HAP-1 (cell line): ENCODE data around the gene MTCL1.

Experiments
- DNase-seq, 2 experiments: peaks; one replicate each; pipeline ENCODE4 v3.0.0-alpha.2; 2016 to 2020; ENCODE audit warnings: low spot score in 2 of 2
- H3K27me3 ChIP-seq: fragments of 250-450 bp; sonication (Bioruptor Pico); 2 replicates; pipeline ENCODE4 v1.5.1; 2020; ENCODE audit warnings: low read depth, mild to moderate bottlenecking, moderate library complexity
- H3K36me3 ChIP-seq: fragments of 250-450 bp; sonication (Bioruptor Pico); replicated peaks from 2 replicates; pipeline ENCODE4 v1.5.1; 2020; ENCODE audit warnings: mild to moderate bottlenecking
- H3K4me1 ChIP-seq: fragments of 250-450 bp; sonication (Bioruptor Pico); 2 replicates; pipeline ENCODE4 v1.5.1; 2020; ENCODE audit warnings: mild to moderate bottlenecking
- H3K4me3 ChIP-seq: fragments of 250-450 bp; sonication (Bioruptor Pico); 2 replicates; pipeline ENCODE4 v1.5.1; 2020; ENCODE audit warnings: mild to moderate bottlenecking, moderate library complexity
- H3K9me3 ChIP-seq: fragments of 250-450 bp; sonication (Bioruptor Pico); 2 replicates; pipeline ENCODE4 v1.5.1; 2020; ENCODE audit warnings: mild to moderate bottlenecking, moderate library complexity
- in situ Hi-C: fragments of 300-500 bp; cut with MboI; formaldehyde crosslinking; loops from 3 replicates; pipeline ENCODE4 v1.14.3; 2020; ENCODE audit warnings: low sequenced_read_pairs, inconsistent platforms, mixed read lengths

The MTCL1 gene

DNA sequence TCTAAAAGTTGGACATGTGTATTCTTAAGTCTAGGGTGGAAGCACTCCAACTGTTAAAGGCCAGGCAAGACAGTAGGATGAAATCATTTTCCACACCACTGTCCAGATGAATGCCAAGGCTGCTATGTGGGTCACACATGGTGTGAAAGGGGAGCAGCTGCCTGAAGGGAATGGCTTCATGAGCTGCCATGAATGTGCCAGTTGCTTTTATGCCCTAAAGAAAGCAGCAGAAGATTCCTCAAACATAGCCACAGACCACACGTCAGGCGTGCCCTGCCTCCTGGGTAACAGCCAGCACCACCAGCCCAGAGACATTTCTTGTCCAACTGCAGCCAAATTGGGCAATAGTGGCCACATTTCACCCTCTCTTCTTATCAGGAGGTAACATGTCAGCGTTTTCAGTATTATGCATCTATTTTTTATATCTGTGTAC lies 130.2 kb downstream of the MTCL1 start:
- in situ Hi-C loops = no loop called here
- H3K36me3 ChIP-seq = no peaks in the 10 kb centered on the region
- H3K4me1 ChIP-seq = no peaks in the 10 kb centered on the region
- no peak for DNase-seq
- H3K9me3 ChIP-seq = peaks cover 3% of the 10 kb centered on the region; the same call in 1 of the 2 replicates
- no peaks in the 10 kb centered on the region for H3K27me3 ChIP-seq
- H3K4me3 ChIP-seq = no peak overlapping the region

DNA sequence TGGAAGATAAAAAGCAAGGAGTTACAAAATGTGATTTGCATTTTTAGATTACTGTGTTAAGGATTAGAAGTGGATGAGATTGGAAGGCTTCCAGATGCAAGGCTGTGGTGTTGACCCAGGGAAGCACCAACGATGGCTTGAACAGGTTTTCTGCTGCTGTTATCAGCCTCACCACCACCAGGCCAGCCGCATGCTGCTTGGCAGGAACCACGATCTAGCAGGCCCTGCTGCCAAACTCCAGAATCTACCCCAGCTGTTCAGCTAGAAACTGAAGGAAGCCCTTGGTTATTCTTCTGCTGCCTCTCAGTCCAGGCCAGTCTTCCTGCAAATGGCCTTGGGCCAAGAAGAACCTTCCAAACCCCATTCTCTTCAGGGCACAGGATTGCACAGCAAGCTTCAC lies 133.9 kb downstream of the MTCL1 start:
- no peak for DNase-seq

DNA sequence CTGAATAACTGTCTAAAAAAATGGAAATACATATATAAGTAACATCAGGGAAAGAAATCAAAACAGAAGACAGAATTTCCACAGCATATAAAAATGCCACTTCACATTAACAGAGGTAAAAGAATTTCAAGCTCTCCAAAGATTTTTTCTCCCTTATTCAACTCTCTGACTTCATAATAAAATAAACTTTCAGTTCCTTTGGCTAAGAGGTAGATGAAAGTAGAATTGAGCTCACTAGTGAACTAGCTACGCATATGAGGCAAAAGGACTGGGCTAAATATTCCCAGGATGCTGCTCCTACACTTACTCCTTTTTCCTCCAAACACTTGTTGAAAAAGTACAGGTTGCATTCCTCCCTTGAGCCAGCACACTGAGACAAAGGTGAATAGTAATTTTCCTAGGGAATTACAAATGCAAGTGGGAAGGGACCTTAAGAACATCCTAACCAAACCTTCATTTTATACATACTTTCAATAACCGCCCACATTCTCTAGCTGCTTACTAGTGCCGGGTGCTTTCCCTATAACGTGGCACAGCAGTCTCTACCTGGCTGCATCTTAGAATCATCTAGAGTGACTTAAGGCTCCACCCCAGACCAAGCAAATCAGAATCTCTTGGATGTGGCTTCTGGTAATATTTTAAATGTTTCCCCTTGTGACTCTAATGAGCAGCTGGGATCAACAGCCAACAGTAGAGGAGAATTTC lies 136.6 kb downstream of the MTCL1 start:
- Histone ChIP-seq H3K4me1 (no peaks in the 10 kb centered on the region), H3K36me3 (no peaks in the 10 kb centered on the region), H3K4me3 (no peak overlapping the region), H3K27me3 (no peaks in the 10 kb centered on the region), H3K9me3 (no peaks in the 10 kb centered on the region; the same call in 1 of the 2 replicates)
- in situ Hi-C loops = no loop called here
- no peak for DNase-seq

More for the DNA sequence above, 133.9 kb downstream of the MTCL1 start:
- in situ Hi-C loops = no loop called here
- Histone ChIP-seq H3K27me3 (no peaks in the 10 kb centered on the region), H3K9me3 (peaks cover 3% of the 10 kb centered on the region; the same call in 1 of the 2 replicates), H3K36me3 (no peaks in the 10 kb centered on the region), H3K4me3 (no peak overlapping the region), H3K4me1 (no peaks in the 10 kb centered on the region)

DNA sequence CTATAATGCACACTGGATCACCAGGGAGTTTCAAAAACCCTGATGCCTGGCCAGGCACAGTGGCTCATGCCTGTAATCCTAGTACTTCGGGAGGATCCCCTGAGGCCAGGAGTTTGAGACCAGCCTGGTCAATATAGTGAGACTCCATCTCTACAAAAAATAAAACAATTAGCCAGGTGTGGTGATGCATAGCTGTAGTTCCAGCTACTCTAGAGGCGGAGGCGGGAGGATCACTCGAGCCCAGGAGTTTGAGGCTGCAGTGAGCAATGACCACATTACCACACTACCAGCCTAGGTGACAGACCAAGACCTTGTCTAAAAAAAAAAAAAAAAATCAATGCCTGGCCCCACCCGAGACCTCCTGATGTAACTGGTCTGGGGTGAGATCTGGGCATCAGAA lies 137.2 kb downstream of the MTCL1 start:
- no peaks in the 10 kb centered on the region for H3K36me3 ChIP-seq
- no peaks in the 10 kb centered on the region for H3K27me3 ChIP-seq
- DNase-seq = no peak
- in situ Hi-C loops = no loop called here
- no peaks in the 10 kb centered on the region for H3K9me3 ChIP-seq
- H3K4me3 ChIP-seq = no peak overlapping the region
- H3K4me1 ChIP-seq = no peaks in the 10 kb centered on the region

DNA sequence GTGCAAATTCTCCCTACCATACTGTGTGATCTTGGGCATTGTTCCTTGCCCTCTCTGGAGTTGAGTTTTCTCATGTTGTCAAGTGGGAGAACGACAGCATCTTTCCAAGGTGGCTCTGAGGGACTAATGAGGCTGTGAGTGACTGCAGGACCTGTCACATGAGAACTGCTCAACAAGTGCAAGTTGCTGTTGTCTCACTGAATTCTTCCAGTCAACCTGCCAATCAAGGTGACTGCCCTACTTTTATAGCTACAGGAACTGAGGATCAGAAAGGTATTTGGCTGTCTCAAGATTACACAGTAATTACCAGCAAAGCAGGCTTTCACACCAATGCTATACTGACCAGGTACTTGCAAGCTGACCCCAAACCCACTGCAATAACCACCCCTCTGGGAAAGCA lies 137.6 kb downstream of the MTCL1 start:
- no peaks in the 10 kb centered on the region for H3K4me1 ChIP-seq
- DNase-seq = no peak
- no peaks in the 10 kb centered on the region for H3K27me3 ChIP-seq

DNA sequence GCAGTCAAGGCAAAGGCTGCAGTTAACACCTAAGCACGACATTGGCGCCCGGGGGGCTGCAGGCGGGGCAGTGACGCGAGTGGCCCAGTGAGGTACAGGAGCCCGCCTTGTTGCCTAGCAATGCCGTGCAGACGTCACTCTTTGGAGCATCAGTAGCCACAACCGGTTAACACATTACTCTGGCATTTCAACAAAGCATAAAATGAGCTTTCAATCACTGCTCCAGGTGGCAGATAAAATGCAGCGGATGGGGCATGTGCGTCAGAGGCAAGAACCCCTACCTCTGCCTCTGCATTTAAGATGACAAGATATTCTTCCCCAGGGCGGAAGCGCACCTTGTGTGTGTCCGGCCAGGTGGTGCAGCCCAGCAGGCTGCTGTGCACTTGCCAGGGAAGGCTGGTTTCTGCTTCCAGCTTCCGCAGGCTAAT lies 139.4 kb downstream of the MTCL1 start:
- in situ Hi-C loops = no loop called here
- Histone ChIP-seq H3K36me3 (no peaks in the 10 kb centered on the region), H3K4me3 (no peak overlapping the region), H3K9me3 (no peaks in the 10 kb centered on the region), H3K4me1 (no peaks in the 10 kb centered on the region), H3K27me3 (no peaks in the 10 kb centered on the region)
- DNase-seq = no peak

More for the DNA sequence above, 137.6 kb downstream of the MTCL1 start:
- Histone ChIP-seq H3K9me3 (no peaks in the 10 kb centered on the region), H3K4me3 (no peak overlapping the region), H3K36me3 (no peaks in the 10 kb centered on the region)
- in situ Hi-C loops = no loop called here

DNA sequence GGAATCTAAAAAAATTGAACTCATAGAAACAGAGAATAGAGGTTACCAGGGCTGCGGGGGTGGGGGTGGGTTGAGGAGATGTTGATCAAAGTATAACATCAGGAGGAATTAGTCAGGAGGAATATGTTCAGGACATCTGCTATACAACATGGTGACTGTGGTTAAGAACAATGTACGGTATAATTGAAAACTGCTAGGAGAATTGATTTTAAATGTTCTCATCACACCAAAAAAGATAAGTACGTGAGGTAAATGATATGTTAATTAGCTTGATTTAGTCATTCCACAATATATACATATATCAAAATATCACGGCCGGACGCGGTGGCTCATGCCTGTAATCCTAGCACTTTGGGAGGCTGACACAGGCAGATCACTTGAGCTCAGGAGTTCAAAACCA lies 140.2 kb downstream of the MTCL1 start:
- Histone ChIP-seq H3K4me1 (no peaks in the 10 kb centered on the region), H3K27me3 (no peaks in the 10 kb centered on the region), H3K9me3 (no peaks in the 10 kb centered on the region), H3K36me3 (no peaks in the 10 kb centered on the region), H3K4me3 (no peak overlapping the region)
- DNase-seq = no peak
- in situ Hi-C loops = no loop called here

DNA sequence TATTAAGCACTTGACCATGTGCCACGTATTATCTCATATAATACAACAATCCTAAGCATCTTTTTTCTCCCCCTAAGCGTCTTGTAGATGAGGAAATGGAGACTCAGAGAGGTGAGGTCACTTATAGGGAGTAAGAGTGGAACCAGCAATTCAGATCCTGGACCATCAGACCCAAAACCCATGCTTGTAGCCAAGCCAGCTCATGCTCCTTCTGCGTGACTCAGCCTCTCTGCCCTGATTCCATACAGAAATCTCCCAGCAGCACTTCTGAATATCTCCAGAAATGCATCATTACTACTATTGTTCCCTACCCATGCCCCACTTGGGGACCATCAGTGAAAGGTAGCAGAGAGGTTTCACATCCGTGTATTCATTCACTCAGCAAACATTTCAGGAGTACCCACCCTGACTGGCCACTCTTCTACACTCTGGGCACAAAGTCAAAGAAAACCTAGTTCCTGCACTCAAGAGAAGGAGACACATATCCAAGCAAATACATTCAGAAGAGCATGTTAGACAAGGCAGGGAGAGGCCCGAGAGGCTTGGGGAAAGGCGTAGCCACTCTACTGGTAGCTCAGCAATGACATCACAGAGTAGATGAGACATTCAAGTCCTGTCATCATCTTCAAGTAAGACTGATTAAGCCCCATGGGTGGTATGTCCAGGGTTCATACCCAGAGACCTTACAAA lies 141.9 kb downstream of the MTCL1 start:
- in situ Hi-C loops = no loop called here
- no peaks in the 10 kb centered on the region; the same call in 1 of the 2 replicates for H3K27me3 ChIP-seq
- H3K4me3 ChIP-seq = no peak overlapping the region
- H3K36me3 ChIP-seq = no peaks in the 10 kb centered on the region
- H3K4me1 ChIP-seq = no peaks in the 10 kb centered on the region
- H3K9me3 ChIP-seq = no peaks in the 10 kb centered on the region
- DNase-seq = no peak

DNA sequence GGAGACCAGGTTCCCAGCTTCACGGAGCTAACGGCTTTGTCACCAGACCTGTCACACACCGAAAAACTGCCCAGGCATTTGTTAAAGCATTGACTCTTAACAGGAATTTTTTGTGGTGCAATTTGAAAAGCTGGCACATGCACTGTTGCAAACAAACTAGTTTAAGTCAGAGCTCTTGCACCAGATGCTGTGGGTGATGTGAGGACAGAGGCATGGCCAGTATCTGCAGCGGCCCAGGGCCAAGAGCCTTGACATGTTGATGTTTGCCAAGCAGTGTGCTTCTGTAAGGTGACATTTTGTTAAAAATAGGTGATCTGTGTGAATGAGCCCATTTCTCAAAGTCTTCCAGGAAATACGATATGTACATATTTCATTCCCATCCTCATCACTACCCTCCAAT lies 142.5 kb downstream of the MTCL1 start:
- no peaks in the 10 kb centered on the region for H3K36me3 ChIP-seq
- no peaks in the 10 kb centered on the region; the same call in 1 of the 2 replicates for H3K27me3 ChIP-seq
- no peak overlapping the region for H3K4me3 ChIP-seq
- H3K9me3 ChIP-seq = no peaks in the 10 kb centered on the region
- DNase-seq = no peak
- H3K4me1 ChIP-seq = no peaks in the 10 kb centered on the region
- in situ Hi-C loops = no loop called here

DNA sequence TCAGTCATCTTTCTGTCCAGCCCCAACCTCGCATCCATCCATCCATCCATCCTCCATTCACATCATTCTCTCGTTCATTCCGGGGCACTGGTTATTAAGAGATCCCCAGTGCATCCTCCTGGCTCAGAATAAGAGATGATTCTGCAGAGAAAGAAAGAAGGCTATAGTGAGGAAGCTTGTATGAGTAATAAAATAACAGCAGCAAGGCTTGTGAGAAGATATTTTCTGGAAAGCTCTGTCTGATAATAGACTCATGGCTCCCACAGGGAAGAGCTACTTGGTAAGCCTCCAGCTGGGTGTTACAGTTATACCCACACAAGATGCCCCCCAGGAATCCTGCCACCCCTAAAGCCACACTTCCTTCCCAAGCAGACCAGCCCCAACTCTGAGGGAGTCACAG lies 143.2 kb downstream of the MTCL1 start:
- no peaks in the 10 kb centered on the region for H3K4me1 ChIP-seq
- H3K27me3 ChIP-seq = no peaks in the 10 kb centered on the region; the same call in 1 of the 2 replicates
- H3K36me3 ChIP-seq = no peaks in the 10 kb centered on the region
- in situ Hi-C loops = no loop called here
- no peak overlapping the region for H3K4me3 ChIP-seq
- H3K9me3 ChIP-seq = no peaks in the 10 kb centered on the region
- DNase-seq = no peak

DNA sequence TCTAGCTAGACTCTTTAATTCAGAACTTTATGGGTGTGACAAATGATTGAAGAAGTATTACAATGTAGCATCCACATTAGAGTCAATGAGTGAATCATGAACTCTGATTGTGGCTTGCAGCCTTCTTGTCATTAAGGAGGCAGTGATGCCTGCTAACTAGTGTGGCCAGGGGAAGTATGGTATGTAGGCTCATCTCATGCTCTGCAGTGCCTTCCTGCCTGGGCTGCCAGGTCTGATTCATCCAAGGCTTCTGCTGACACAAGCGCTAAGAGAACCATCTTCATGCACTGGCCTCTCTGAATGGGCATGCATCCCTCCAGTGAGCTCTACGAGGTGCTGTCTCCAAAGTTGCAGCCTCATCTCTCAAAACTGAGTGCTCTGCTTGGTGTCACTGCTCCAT lies 144.3 kb downstream of the MTCL1 start:
- no peaks in the 10 kb centered on the region for H3K4me1 ChIP-seq
- no peaks in the 10 kb centered on the region for H3K36me3 ChIP-seq
- in situ Hi-C loops = no loop called here
- no peaks in the 10 kb centered on the region; the same call in 1 of the 2 replicates for H3K27me3 ChIP-seq
- no peaks in the 10 kb centered on the region for H3K9me3 ChIP-seq
- no peak overlapping the region for H3K4me3 ChIP-seq
- no peak for DNase-seq

DNA sequence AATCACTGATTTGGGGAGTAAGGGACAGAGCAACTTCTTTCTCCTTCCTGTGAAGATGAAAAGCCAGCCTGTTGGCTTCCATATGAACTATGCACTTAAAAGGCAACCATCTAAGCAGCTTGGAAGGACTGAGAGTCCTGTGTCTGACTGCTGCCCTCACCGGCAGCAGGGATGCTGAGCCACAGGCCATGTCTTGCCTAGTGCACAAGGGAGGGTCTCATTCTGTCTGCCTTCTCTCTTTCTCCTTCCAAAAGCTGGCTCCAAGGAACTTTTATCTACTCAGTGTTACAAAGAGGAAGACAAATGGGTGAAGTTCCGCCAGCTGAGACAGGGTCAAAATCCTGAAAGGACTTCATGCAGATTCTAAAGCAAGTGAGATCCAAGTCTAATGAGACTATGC lies 146.3 kb downstream of the MTCL1 start:
- Histone ChIP-seq H3K4me1 (no peaks in the 10 kb centered on the region), H3K4me3 (no peak overlapping the region), H3K9me3 (no peaks in the 10 kb centered on the region), H3K27me3 (no peaks in the 10 kb centered on the region; the same call in 1 of the 2 replicates), H3K36me3 (no peaks in the 10 kb centered on the region)
- in situ Hi-C loops = no loop called here
- DNase-seq = no peak

DNA sequence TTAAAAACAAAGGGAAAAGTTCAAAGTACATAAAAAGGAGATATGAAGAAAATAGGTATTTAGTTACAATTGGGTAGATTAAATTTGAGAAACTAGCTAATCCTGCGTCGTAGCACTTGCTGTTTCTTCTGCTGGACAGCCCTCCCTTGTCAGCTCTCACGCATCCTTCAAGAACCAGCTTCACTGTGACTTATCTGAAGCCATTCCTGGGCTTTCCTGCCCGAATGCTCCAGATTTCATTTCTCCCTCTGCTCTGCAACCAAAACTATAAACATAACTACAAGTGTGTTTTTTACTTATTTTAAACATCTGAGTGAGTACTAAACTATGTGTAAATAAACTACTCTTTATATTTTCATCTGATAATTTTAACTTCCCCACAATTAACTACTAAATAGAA lies 149.2 kb downstream of the MTCL1 start:
- no peaks in the 10 kb centered on the region for H3K36me3 ChIP-seq
- H3K4me1 ChIP-seq = no peaks in the 10 kb centered on the region
- DNase-seq = no peak
- H3K4me3 ChIP-seq = no peak overlapping the region
- H3K9me3 ChIP-seq = no peaks in the 10 kb centered on the region
- H3K27me3 ChIP-seq = no peaks in the 10 kb centered on the region; the same call in 1 of the 2 replicates
- in situ Hi-C loops = no loop called here

DNA sequence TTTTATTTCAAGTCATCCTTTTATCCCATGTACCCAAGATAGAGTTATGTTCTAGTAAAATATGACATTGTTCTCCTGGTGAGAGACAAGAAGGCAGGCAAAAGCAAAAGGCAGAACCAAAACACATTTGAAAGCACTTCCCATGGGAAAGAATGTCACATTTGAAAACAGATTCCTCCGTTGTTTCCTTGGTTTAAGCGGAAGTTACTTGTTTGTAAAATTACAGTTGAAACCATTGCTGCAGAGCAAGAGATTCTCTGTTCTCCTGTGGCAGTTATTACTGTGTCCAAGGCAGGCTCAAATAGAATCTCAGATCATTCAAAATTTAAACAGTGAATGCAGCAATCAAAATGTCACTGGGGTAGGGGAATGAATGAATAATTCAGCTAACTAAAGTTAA lies 149.6 kb downstream of the MTCL1 start:
- H3K9me3 ChIP-seq = no peaks in the 10 kb centered on the region
- H3K36me3 ChIP-seq = no peaks in the 10 kb centered on the region
- no peaks in the 10 kb centered on the region for H3K4me1 ChIP-seq
- DNase-seq = no peak
- H3K4me3 ChIP-seq = no peak overlapping the region
- no peaks in the 10 kb centered on the region; the same call in 1 of the 2 replicates for H3K27me3 ChIP-seq
- in situ Hi-C loops = no loop called here
